ENCODE measurements around the gene PIK3C2B. TPM values are rescaled to one million over a fixed set of nuclear protein-coding genes. Genes with fewer than 3 reads are reported as not detected.

PIK3C2B gene
- total RNA-seq, 1 experiment from 2014 or later, result 2.8 TPM

- no peak for DNase-seq (ENCODE audit: low read depth)
These were observed 15.7 kb downstream of the PIK3C2B start for GRCh38 chr1:204478921-204479320.

DNA sequence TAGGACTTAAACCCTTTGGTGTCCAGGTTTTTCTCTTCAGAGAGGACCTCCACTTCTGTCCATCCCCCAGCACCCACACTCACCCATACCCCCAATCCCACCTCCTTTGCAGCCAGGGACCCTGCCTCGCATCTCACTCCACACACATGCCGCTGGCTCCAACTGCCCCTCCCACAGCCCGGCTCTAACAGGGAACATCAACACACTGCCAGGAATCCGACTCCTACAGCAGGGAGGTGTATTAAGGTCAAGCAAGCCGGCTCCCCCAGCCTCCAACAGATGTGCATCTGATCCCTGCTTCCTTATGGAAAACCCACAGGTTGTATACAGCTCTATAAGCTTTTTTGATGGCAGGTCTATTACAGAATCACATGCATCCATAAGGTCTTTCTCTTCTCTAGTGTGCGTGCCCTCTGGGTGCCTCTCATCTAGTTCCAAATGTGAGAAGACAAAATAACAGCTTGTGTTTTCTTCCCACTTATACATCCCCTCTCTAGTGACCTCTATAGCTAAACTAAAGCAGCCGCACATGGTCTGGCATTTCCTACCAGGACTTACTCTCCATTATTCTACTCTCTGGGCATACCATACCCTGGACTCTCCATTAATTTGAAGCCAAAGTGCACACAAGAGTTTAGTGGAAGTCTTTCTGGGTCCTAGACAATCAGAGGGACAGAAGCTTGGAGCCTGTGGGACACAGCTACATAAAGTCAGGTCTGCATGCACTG is 16.3 kb downstream of the PIK3C2B start:
- DNase-seq (ENCODE audit: low read depth), result no peak

GRCh38 chr1:204477036-204477740 is 17.4 kb downstream of the PIK3C2B start:
- no peak for DNase-seq (ENCODE audit: low read depth)

- no peak for DNase-seq (ENCODE audit: low read depth)
These were observed 18.0 kb downstream of the PIK3C2B start for GRCh38 chr1:204476563-204476962.

DNA sequence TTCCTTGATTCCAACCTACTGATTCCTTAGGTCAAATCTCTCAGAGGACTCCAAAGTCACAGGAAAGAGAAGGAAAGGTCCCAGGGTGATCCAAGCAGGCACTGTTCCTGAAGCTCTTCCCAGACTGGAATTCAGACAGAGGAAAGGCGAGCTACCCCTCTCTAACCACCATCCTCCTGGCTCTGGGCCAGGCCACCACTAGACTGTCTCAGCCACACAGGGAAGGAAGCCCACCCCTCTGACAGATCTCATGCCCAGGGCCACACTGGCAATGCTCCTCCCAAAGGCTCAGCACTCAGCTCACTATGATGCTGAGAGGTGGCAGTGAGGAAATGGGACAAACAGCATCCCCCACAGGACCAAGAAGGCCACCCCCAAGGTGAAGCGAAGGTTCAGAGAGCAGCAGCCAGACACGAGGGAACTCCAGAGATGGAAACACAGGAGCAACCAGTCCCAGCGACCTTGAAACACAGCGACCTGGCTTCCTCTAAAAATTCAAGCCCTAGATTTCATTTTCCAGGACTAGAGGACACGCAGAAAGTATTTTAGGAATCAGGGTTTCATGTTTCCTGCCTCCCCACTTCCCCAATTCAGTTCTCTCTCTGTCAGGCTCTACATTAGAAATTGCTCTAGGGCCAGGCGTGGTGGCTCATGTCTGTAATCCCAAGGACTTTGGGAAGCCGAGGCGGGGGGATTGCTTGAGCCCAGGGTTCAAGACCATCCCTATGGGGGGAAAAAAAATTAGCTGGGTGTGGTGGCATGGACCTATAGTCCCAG is 18.8 kb downstream of the PIK3C2B start:
- no peak for DNase-seq (ENCODE audit: low read depth)

DNA sequence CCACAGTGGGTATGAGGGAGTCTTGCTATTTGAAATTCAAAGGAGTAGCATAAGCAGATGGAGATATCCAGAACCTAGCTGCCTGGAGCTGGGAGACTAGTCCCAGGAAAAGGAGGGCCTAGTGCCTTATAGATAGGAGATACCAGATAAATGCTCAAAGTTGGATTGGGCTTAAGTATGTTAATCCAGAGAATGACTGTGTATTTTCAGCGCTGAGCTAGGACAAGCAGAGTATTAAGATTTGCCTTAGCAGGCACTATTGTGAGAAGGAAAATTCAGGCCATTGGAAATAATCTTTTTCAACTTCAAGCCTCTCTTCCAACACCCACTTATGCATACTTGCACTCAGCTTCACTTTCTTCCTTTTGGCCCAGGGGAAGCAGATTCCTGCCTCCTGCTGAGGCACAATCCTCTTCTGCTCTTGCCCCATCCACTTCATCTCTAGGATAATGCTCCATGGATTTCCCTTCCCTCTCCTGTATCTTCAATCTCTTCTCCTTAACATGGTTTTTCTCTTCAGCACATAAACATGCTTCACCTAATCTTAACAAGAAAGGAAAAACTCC is 21.1 kb downstream of the PIK3C2B start:
- no peak for DNase-seq (ENCODE audit: low read depth)

GRCh38 chr1:204472660-204473059 is 21.9 kb downstream of the PIK3C2B start:
- no peak for DNase-seq (ENCODE audit: low read depth)

GRCh38 chr1:204471687-204472086 is 22.9 kb downstream of the PIK3C2B start:
- no peak for DNase-seq (ENCODE audit: low read depth)

DNA sequence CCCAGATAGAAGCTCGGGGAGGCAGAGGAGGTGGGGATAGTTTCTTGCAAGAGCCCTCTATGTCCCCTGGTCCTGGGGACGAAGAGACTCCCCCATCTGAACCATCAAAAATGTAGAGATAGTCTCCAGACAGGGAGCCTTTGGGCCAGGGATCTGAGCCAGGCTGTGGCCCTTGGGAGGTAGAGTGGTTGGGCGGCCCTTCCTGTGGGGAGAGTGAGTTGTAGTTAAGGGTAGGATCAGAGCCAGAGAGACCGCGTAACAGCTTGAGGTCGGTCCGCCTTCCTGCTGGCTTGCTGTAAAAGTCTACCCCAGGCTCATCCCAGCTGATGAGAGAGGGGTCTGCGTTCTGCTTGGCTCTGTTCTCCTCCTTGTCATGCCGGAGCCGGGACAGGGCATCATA is 25.3 kb downstream of the PIK3C2B start:
- no peak for DNase-seq (ENCODE audit: low read depth)

GRCh38 chr1:204468766-204469302 is 25.8 kb downstream of the PIK3C2B start:
- no peak for DNase-seq (ENCODE audit: low read depth)

GRCh38 chr1:204468206-204468605 is 26.4 kb downstream of the PIK3C2B start:
- no peak for DNase-seq (ENCODE audit: low read depth)

DNA sequence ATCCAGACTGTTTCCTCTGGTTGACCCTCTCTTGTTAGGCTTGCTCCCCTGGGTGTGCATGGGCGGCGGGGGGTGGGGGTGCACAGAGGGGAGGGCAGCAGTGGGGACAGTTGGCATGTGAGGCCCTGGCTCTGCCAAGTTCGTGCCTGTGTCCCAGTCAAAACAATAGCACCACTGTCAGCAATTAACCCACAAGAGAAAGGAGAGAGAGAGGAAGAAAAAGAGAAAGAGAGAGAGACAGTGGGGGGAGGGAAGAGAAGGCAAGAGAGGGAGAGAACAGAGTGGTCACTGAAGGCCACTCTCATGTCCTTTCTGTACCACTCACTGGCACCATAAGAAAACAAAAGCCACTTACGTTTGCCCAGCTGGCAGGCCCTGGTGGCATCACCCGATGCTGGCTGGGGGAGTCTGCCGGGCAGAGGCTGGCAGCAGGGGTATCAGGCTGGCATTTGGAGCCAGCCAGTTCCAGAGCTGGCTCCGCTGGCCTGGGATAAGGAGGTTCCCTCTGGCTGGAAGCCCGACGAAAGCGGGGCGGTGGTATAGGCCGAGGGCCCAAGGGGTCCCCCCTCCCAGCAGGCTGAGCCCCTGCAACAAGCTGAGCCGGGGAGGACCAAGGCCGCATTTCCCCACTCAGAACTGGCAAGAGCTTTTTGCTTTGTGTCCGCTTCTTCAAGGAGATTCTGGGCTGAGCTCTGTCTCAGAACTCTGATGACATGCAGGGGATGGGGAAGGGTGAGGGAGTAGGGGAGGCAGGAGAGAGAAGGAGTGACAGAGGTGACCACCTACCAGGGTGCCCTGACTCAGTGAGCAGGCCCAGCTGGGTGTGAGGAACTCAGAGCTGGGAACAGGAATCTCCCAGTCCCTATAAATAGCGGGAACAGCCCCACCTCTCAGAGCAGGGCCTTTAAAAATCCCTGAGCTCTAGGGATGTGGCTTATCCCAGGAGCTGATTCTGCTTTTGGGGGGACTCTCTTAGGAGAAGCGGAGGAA is 27.9 kb downstream of the PIK3C2B start:
- no peak for DNase-seq (ENCODE audit: low read depth)

GRCh38 chr1:204465546-204466415 is 28.8 kb downstream of the PIK3C2B start:
- no peak for DNase-seq (ENCODE audit: low read depth)

- no peak for DNase-seq (ENCODE audit: low read depth)
These were observed 29.9 kb downstream of the PIK3C2B start for GRCh38 chr1:204464701-204465100.

DNA sequence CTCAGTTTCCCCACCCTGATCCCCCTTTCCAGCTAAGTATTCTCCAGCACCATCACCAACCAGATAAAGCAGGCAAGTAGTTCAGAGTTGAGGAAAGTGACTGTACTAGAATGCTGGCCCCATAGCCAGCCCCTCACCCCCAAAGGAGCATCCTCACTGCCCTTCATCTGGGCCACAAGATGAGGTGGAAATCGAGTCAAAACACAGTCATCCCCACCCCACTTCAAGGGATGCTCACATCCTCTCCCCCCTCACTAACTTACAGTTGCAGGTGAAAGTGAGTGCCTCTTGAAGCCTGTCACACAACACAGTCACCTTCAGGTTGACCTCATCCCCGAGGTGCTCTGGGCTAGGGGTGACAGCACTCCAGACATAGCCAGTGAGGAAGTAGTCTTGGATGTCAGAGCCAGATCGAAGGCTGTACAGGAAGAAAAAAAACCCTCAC is 30.4 kb downstream of the PIK3C2B start:
- no peak for DNase-seq (ENCODE audit: low read depth)

GRCh38 chr1:204463125-204464060 is 31.2 kb downstream of the PIK3C2B start:
- DNase-seq (ENCODE audit: low read depth), result no peak

DNA sequence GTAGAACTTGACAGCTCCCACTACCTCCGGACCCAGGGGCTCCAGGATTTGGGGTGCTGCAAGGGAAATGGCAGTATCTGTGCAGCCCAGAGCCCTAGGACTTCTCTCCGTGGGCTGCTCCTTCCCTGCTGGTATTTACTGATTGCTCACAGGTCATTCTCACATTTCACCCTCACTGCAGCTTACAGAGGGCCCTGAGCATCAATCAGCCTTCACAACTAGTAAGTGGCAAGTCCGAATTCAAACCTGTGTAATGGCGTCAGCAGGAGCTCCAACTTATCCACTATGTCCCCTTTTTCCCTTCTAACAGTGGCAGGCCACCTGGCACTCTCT is 32.4 kb downstream of the PIK3C2B start:
- DNase-seq (ENCODE audit: low read depth), result no peak
